ENCODE data around the gene KRT36.

The KRT36 gene

GRCh38 chr17:41516147-41516829 is 26.6 kb upstream of the KRT36 start:
- no peak overlapping the region for H3K4me3 ChIP-seq (ENCODE audit: low read length)
- no peak for TF ChIP-seq ZNF274 (IDR thresholded peaks at IDR 0.05; ENCODE audit: low read depth, low read length)

- TF ChIP-seq ZNF274 (IDR thresholded peaks at IDR 0.05; ENCODE audit: low read depth, low read length) = no peak
- H3K4me3 ChIP-seq (ENCODE audit: low read length) = no peak overlapping the region
Observed at GRCh38 chr17:41513168-41513547, 23.4 kb upstream of the KRT36 start.

GRCh38 chr17:41512546-41513167 is 22.9 kb upstream of the KRT36 start:
- no peak for TF ChIP-seq ZNF274 (IDR thresholded peaks at IDR 0.05; ENCODE audit: low read depth, low read length)
- H3K4me3 ChIP-seq (ENCODE audit: low read length) = no peak overlapping the region

- no peak for TF ChIP-seq ZNF274 (IDR thresholded peaks at IDR 0.05; ENCODE audit: low read depth, low read length)
- no peak overlapping the region for H3K4me3 ChIP-seq (ENCODE audit: low read length)
Observed at GRCh38 chr17:41511716-41512115, 22.0 kb upstream of the KRT36 start.

- H3K4me3 ChIP-seq (ENCODE audit: low read length) = no peak overlapping the region
- no peak for TF ChIP-seq ZNF274 (IDR thresholded peaks at IDR 0.05; ENCODE audit: low read depth, low read length)
Observed at GRCh38 chr17:41511116-41511515, 21.4 kb upstream of the KRT36 start.

GRCh38 chr17:41510251-41511065 is 20.7 kb upstream of the KRT36 start:
- TF ChIP-seq ZNF274 (IDR thresholded peaks at IDR 0.05; ENCODE audit: low read depth, low read length) = no peak
- no peak overlapping the region for H3K4me3 ChIP-seq (ENCODE audit: low read length)

GRCh38 chr17:41507315-41507880 is 17.7 kb upstream of the KRT36 start:
- no peak overlapping the region for H3K4me3 ChIP-seq (ENCODE audit: low read length)
- TF ChIP-seq ZNF274 (IDR thresholded peaks at IDR 0.05; ENCODE audit: low read depth, low read length) = no peak

GRCh38 chr17:41505809-41506767 is 16.4 kb upstream of the KRT36 start:
- no peak for TF ChIP-seq ZNF274 (IDR thresholded peaks at IDR 0.05; ENCODE audit: low read depth, low read length)
- H3K4me3 ChIP-seq (ENCODE audit: low read length) = no peak overlapping the region

- TF ChIP-seq ZNF274 (IDR thresholded peaks at IDR 0.05; ENCODE audit: low read depth, low read length) = no peak
- H3K4me3 ChIP-seq (ENCODE audit: low read length) = no peak within 1 kb of the TSS
Observed at GRCh38 chr17:41505007-41505808, 15.5 kb upstream of the KRT36 start, which contains the start of gene KRT13. Gene KRT13 (minus strand): TSS chr17:41505612. CDS start chr17:41505550, 62 bp downstream.

- TF ChIP-seq ZNF274 (IDR thresholded peaks at IDR 0.05; ENCODE audit: low read depth, low read length) = no peak
- no peak overlapping the region for H3K4me3 ChIP-seq (ENCODE audit: low read length)
Observed at GRCh38 chr17:41504246-41504977, 14.7 kb upstream of the KRT36 start.

GRCh38 chr17:41503202-41503601 is 13.5 kb upstream of the KRT36 start:
- TF ChIP-seq ZNF274 (IDR thresholded peaks at IDR 0.05; ENCODE audit: low read depth, low read length) = no peak
- no peak overlapping the region for H3K4me3 ChIP-seq (ENCODE audit: low read length)
